Gastroesophageal sphincter (tissue), 4 donors: ENCODE measurements around the gene MRPL14. TPM values are rescaled to one million over a fixed set of nuclear protein-coding genes. Genes with fewer than 3 reads are reported as not detected.

Experiments
- ATAC-seq: fragments of 150-250 bp; one replicate; pipeline ENCODE4 v1.9.1; 2016; ENCODE audit warnings: mild to moderate bottlenecking, moderate library complexity
- H3K27ac ChIP-seq, 4 donors: fragments of 200-600 bp; sonication (generic) in 3 of 4; 1 replicate in 3 of 4; 2 replicates in 1 of 4; pipeline ENCODE4 v1.5.1; 2016 to 2019
- H3K27me3 ChIP-seq: fragments of 200-600 bp; sonication (generic); one replicate; pipeline ENCODE4 v1.5.1; 2019
- H3K36me3 ChIP-seq, 2 donors: fragments of 200-600 bp; sonication (generic); one replicate each; pipeline ENCODE4 v1.5.1; 2019; ENCODE audit warnings: control low read depth in 1 of 2
- H3K4me1 ChIP-seq, 3 donors: fragments of 200-600 bp; sonication (generic); 1 replicate in 2 of 3; 2 replicates in 1 of 3; pipeline ENCODE4 v1.5.1; 2016 to 2019; ENCODE audit warnings: control low read depth in 2 of 3
- H3K4me3 ChIP-seq, 2 donors: fragments of 200-600 bp; sonication (generic); one replicate each; pipeline ENCODE4 v1.5.1; 2019; ENCODE audit warnings: mild to moderate bottlenecking in 1 of 2, moderate library complexity in 1 of 2
- H3K9me3 ChIP-seq, 3 donors: fragments of 200-600 bp; sonication (generic); one replicate each; pipeline ENCODE4 v1.5.1; 2017 to 2019; ENCODE audit warnings: control low read depth in 2 of 3
- EP300 ChIP-seq: sonication (generic); formaldehyde crosslinking; IDR thresholded peaks from one replicate; pipeline ENCODE4 v1.6.1; 2017; ENCODE audit warnings: antibody characterized with exemption, mild to moderate bottlenecking
- POLR2A ChIP-seq, 2 donors: fragments of 450-650 bp; IDR thresholded peaks; one replicate each; pipeline ENCODE4 v1.6.1; 2017; ENCODE audit warnings: antibody characterized with exemption in 2 of 2, mild to moderate bottlenecking in 2 of 2, moderate library complexity in 1 of 2
- POLR2AphosphoS5 ChIP-seq: sonication (generic); formaldehyde crosslinking; IDR thresholded peaks from one replicate; pipeline ENCODE4 v1.6.1; 2017; ENCODE audit warnings: antibody characterized with exemption
- WGBS, 2 donors: methylation state at CpG; one replicate each; pipeline ENCODE4 v1.1.5; 2018; ENCODE audit warnings: low coverage in 1 of 2; 5-methylcytosine and 5-hydroxymethylcytosine counted together
- total RNA-seq, 4 donors: library from RNA; depleted of rRNA; stranded (reverse); fragments of >200 nt; gene quantifications; one replicate each; pipeline ENCODE4 v1.1.0, GENCODE V29; 2016
- TF ChIP-seq, protein P1 (sequence below), 4 experiments: fragments of 200-600 bp in 2 of 4; fragments of 450-650 bp in 2 of 4; sonication (generic) in 1 of 4; IDR thresholded peaks; one replicate each; pipeline ENCODE4 v1.5.1; 2017 to 2019; ENCODE audit warnings: antibody characterized with exemption in 4 of 4, mild to moderate bottlenecking in 2 of 4, moderate library complexity in 2 of 4

Gene MRPL14
- total RNA-seq, 4 donors from 2014 or later: 31.6 to 40.5 (median 35.8) TPM

GRCh38 chr6:44090465-44090864 lies 36.8 kb downstream of the MRPL14 start:
- no peak for ATAC-seq
- TF ChIP-seq EP300 (no peak), POLR2A (IDR thresholded peaks at IDR 0.05) (no peak), POLR2AphosphoS5 (no peak)
- TF ChIP-seq, protein P1, sequence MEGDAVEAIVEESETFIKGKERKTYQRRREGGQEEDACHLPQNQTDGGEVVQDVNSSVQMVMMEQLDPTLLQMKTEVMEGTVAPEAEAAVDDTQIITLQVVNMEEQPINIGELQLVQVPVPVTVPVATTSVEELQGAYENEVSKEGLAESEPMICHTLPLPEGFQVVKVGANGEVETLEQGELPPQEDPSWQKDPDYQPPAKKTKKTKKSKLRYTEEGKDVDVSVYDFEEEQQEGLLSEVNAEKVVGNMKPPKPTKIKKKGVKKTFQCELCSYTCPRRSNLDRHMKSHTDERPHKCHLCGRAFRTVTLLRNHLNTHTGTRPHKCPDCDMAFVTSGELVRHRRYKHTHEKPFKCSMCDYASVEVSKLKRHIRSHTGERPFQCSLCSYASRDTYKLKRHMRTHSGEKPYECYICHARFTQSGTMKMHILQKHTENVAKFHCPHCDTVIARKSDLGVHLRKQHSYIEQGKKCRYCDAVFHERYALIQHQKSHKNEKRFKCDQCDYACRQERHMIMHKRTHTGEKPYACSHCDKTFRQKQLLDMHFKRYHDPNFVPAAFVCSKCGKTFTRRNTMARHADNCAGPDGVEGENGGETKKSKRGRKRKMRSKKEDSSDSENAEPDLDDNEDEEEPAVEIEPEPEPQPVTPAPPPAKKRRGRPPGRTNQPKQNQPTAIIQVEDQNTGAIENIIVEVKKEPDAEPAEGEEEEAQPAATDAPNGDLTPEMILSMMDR (IDR thresholded peaks at IDR 0.05): no peak

DNA sequence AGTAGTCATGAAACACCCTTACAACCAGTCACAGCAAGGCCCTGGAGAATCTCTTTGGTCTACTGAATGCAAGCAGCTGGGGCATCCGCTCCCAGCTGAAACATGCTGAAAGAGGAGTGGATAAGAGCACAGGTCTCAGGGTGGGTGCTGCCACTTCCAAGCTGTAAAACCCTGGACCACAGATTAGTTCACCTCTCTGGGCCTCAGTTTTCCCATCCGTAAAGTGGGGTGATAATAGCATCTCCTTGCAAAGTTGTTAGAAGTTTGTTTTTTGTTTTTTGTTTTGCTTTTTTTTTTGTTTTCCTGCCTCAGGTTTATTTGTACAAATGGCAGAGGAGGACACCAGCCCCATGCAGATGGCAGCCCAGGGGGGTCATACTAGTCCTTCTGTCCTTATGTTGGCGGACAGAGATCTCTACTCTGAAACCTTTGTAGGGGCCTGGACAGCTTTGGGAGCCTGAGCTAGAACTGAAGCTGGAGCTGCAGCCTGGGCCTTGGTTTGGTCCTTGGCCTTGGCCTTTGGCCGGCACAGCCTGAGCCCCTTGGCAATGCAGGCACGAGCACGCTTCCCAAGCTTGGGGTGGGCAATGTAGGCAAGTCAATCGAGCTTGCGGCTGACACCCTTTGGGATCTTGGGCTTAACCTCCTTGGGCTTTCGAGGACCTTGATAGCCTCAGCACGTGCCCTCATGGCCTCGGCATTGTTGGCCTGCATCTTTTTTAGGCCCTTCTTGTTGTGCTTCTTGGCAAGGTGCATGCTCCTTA lies 38.2 kb downstream of the MRPL14 start:
- ATAC-seq: no peak
- no peak for TF ChIP-seq POLR2A (IDR thresholded peaks at IDR 0.05)
- no peak for TF ChIP-seq EP300
- no peak for TF ChIP-seq POLR2AphosphoS5
- TF ChIP-seq, protein P1 (IDR thresholded peaks at IDR 0.05): no peak

More at GRCh38 chr6:44090465-44090864, 36.8 kb downstream of the MRPL14 start:
- H3K9me3 ChIP-seq: no peaks in the 10 kb centered on the region
- no peak overlapping the region for H3K4me3 ChIP-seq
- H3K27me3 ChIP-seq: no peaks in the 10 kb centered on the region
- peaks cover 0 to 14% of the 10 kb centered on the region in 2 donors for H3K36me3 ChIP-seq
- WGBS, 2 donors: 89 to 90% methylated on average over 2 to 4 of the region's 5 CpGs
- no peak overlapping the region for H3K27ac ChIP-seq
- H3K4me1 ChIP-seq: peaks cover 0 to 4% (median 0%) of the 10 kb centered on the region in 3 donors

GRCh38 chr6:44087623-44088022 lies 39.6 kb downstream of the MRPL14 start:
- no peaks in the 10 kb centered on the region for H3K9me3 ChIP-seq
- no peaks in the 10 kb centered on the region for H3K27me3 ChIP-seq
- H3K4me1 ChIP-seq: peaks cover 0 to 4% (median 0%) of the 10 kb centered on the region in 3 donors
- peaks cover 0 to 7% of the 10 kb centered on the region in 2 donors for H3K36me3 ChIP-seq
- no peak for ATAC-seq
- WGBS, 2 donors: 100% methylated on average over 1 to 2 of the region's 2 CpGs
- no peak overlapping the region for H3K27ac ChIP-seq
- H3K4me3 ChIP-seq: no peak overlapping the region
- TF ChIP-seq, protein P1 (IDR thresholded peaks at IDR 0.05): no peak
- TF ChIP-seq POLR2A (IDR thresholded peaks at IDR 0.05): no peak
- TF ChIP-seq POLR2AphosphoS5: no peak
- TF ChIP-seq EP300: no peak

More for the DNA sequence above, 38.2 kb downstream of the MRPL14 start:
- Histone ChIP-seq H3K36me3 (peaks cover 0 to 9% of the 10 kb centered on the region in 2 donors), H3K4me1 (peaks cover 0 to 4% (median 0%) of the 10 kb centered on the region in 3 donors), H3K9me3 (no peaks in the 10 kb centered on the region), H3K27ac (no peak overlapping the region), H3K27me3 (no peaks in the 10 kb centered on the region), H3K4me3 (no peak overlapping the region)
- WGBS, 2 donors: 93 to 100% methylated on average over 1 to 7 of the region's 11 CpGs

DNA sequence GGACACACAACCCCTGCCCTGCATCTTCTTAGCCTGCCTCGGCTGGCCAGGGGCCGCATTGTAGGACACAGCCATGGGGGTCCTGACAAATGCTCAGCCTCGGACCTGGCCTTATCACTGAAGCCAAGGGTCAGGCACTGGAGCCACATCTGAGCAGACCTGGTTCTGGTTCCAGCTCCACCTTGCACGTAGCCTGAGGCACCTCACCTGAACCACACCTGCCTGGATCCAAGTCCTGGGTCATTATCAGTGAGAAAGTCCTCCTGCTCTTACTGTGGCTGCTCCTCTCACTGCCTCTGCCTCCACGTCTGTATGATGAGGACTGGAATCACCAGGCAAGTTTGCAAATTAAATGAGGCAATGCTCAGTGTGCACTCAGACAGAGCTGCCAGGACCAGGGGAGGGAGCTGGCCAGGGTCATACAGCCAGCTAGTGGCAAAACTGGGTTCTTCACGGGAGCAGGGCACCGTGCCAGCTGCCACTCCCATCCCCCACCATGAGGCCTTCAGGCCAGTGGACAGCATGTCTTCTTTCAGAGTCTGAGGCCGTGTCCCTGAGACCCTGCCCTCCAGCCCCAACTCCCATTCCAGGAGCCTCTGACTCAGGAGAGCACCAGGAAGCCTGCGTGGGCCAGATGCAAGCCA lies 40.2 kb downstream of the MRPL14 start:
- no peak overlapping the region for H3K27ac ChIP-seq
- H3K9me3 ChIP-seq: no peaks in the 10 kb centered on the region
- ATAC-seq: peak; percentile 20
- H3K36me3 ChIP-seq: peaks cover 0 to 7% of the 10 kb centered on the region in 2 donors
- WGBS, 2 donors: 58% methylated on average over 2 of the region's 9 CpGs; no CpG with 5 or more reads in 1 of the 2 donors
- peaks cover 0 to 4% (median 0%) of the 10 kb centered on the region in 3 donors for H3K4me1 ChIP-seq
- TF ChIP-seq, protein P1 (IDR thresholded peaks at IDR 0.05): no peak
- TF ChIP-seq POLR2AphosphoS5 (no peak), EP300 (no peak), POLR2A (IDR thresholded peaks at IDR 0.05) (no peak)
- H3K4me3 ChIP-seq: no peak overlapping the region
- no peaks in the 10 kb centered on the region for H3K27me3 ChIP-seq
